ENCODE data around the gene SLC39A13. TPM values are rescaled to one million over a fixed set of nuclear protein-coding genes. Genes with fewer than 3 reads are reported as not detected.

Gene SLC39A13
- total RNA-seq, 1 experiment from 2014 or later: 29.2 TPM

DNA sequence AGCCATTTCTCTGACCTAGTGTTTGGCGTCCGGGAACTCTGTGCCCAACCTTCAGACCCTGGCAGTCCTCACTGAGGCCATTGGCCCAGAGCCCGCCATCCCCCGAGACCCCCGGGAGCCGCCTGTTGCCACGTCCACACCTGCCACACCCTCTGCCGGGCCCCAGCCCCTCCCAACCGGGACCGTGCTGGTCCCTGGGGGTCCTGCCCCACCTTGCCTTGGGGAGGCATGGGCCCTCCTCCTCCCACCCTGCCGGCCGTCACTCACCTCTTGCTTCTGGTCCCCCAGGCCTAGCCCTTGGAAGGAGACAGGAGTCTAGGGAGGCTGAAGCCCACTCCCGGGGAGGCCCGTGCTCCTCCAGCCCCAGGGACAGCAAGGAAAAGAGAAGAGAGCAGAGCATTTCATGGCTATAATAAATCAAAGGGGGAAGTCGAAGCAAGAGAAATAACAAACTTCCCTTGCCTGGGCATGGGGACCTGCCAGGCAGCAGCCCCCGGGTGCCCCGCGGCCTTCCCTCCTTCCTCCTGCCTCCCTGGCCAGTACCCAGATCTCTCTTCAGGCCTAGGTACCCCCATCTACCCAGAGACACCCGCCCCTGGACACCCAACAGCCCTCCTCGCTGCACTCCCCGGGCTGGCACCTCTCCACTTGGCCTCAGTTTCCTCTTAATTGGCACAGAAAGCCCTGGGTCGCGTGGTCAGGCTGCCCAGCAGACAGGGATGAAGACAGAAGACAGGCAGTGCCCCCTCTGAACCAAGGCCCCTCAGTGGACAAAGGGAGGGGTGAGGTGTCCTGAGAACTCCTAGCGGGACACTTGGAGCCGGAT, 13.0 kb upstream of the SLC39A13 start:
- no peaks in the 10 kb centered on the region for H3K36me3 Mint-ChIP-seq (ENCODE audit: insufficient read depth in 1 of 3, low read depth in 3 of 3)
- no peak overlapping the region for H3T11ph ChIP-seq (ENCODE audit: low read length)

More for the DNA sequence above, 13.0 kb upstream of the SLC39A13 start:
- Histone ChIP-seq H3K23me2 (ENCODE audit: insufficient read length, low read depth, low read length, poor library complexity, severe bottlenecking) (peaks cover 2% of the 10 kb centered on the region), H2BK12ac (ENCODE audit: insufficient read length, low read depth, low read length) (no peak overlapping the region), H2AFZ (ENCODE audit: low read length) (no peak overlapping the region), H3K27me3 (ENCODE audit: insufficient read depth, low read length) (no peaks in the 10 kb centered on the region), H3K4me1 (ENCODE audit: insufficient read depth, low read length) (no peaks in the 10 kb centered on the region; the same call in 1 of the 2 replicates), H4K5ac (ENCODE audit: insufficient read length, low read depth, low read length) (no peak overlapping the region), H2BK120ac (ENCODE audit: low read depth, low read length, poor library complexity, severe bottlenecking) (no peak overlapping the region), H3K79me2 (ENCODE audit: insufficient read depth, low read length) (no peaks in the 10 kb centered on the region), H3K9me3 (ENCODE audit: control insufficient read depth, low read depth, low read length) (no peaks in the 10 kb centered on the region), H3K14ac (ENCODE audit: insufficient read depth, low read length) (no peak overlapping the region; the same call in 1 of the 2 replicates), H3K56ac (ENCODE audit: insufficient read length, low read depth, low read length) (no peak overlapping the region), H3K4me2 (ENCODE audit: insufficient read depth, insufficient read length, low read length) (no peak overlapping the region), H2BK15ac (ENCODE audit: low read depth, low read length) (no peak overlapping the region), H2BK20ac (ENCODE audit: low read depth, low read length, poor library complexity, severe bottlenecking) (no peak overlapping the region), H3K79me1 (ENCODE audit: insufficient read depth, low read depth, low read length, poor library complexity, severe bottlenecking) (no peaks in the 10 kb centered on the region), H3K27ac (ENCODE audit: insufficient read length, low read depth, low read length) (no peak overlapping the region), H3K9ac (ENCODE audit: extremely low read depth, insufficient read length, low read length) (no peak overlapping the region), H4K8ac (replicated peaks; ENCODE audit: insufficient read length, low read depth, low read length) (no peak overlapping the region), H3K18ac (ENCODE audit: insufficient read length, low read depth, low read length) (no peak overlapping the region), H3K4ac (ENCODE audit: low read depth, low read length) (no peak overlapping the region), H3K23ac (ENCODE audit: insufficient read length, low read depth, low read length) (no peak overlapping the region), H4K20me1 (ENCODE audit: control insufficient read depth, insufficient read depth, insufficient read length) (no peaks in the 10 kb centered on the region), H2AK5ac (ENCODE audit: insufficient read length, low read length) (no peak overlapping the region), H4K91ac (ENCODE audit: insufficient read length, low read depth, low read length) (no peak overlapping the region), H2BK5ac (ENCODE audit: insufficient read length, low read length) (no peak overlapping the region)
- no CpG with 5 or more reads among the region's 25 CpGs for WGBS (ENCODE audit: extremely low coverage, insufficient read length, low lambda C conversion rate)
- H3K9me3 Mint-ChIP-seq: no peaks in the 10 kb centered on the region; a peak in 1 of 5 replicates
- H3K27me3 Mint-ChIP-seq (ENCODE audit: low read depth): no peaks in the 10 kb centered on the region; the same call in 1 of the 2 replicates
- H3K27ac Mint-ChIP-seq: 0 out of 7 replicates have a peak overlapping the region, but pooled peaks of 1 of the 3 experiments have one; percentile 39
- TF ChIP-seq CTCF (conservative IDR thresholded peaks at IDR 0.05): no peak
- DNase-seq: no peak
- no peak overlapping the region; a peak in 1 of 5 replicates for H3K4me3 Mint-ChIP-seq
- peaks cover 15 to 19% of the 10 kb centered on the region in 2 experiments for H3K4me1 Mint-ChIP-seq
